H1 (cell line): ENCODE results near the gene CYP2S1. TPM values are rescaled to one million over a fixed set of nuclear protein-coding genes. Genes with fewer than 3 reads are reported as not detected.

ENCODE experiments used
- SUZ12 ChIP-seq: fragments of 200-600 bp; sonication (generic); IDR thresholded peaks from 2 replicates; pipeline ENCODE4 v1.6.1; 2012; ENCODE audit warnings: mild to moderate bottlenecking, inconsistent platforms, low read length, moderate library complexity, mixed read lengths
- polyA plus RNA-seq, 7 experiments: library from polyadenylated mRNA; depleted of rRNA in 3 of 7; stranded (reverse) in 5 of 7; unstranded in 2 of 7; fragments of >200 nt in 5 of 7; fragments of 200-250 nt in 2 of 7; gene quantifications; 1 replicate in 5 of 7; 2 replicates in 1 of 7; 4 replicates in 1 of 7; pipeline versions ENCODE4 v1.2.1 to v1.2.3, GENCODE V29; 2011 to 2013; ENCODE audit warnings: missing spikeins in 2 of 7, mixed read lengths in 2 of 7
- total RNA-seq: library from RNA; stranded (reverse); fragmentation: NEBNext Ultra II Directional; extraction: Animal tissue kit (Norgen Biotek cat#: 25700); gene quantifications from 2 replicates; pipeline ENCODE4 v1.2.1, GENCODE V29; 2021

The CYP2S1 gene
- total and polyA plus RNA-seq, 2 of the 8 experiments (the other 6 are each of a cell fraction or from before 2014, with no cell fraction given), result 97.9 to 245 TPM

DNA sequence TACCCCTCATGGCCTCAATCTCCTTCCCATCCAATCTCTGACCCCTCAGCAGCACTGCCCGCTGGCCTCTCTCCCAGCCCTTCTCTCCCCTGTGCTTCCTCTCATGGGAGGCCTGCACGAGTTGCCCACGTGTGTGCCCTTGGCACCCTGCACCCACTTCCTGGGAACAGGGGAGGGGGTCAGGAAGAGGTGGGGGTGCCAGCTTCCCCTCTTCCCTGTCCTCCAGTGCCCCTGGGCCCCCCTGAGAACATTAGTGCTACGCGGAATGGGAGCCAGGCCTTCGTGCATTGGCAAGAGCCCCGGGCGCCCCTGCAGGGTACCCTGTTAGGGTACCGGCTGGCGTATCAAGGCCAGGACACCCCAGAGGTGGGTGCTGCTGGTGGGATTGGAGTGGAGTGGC, 45.2 kb downstream of the CYP2S1 start (continued):
- TF ChIP-seq SUZ12, result no peak
